NCI-H69 (cell line): ENCODE data around the gene CACNA1C.
A peak's percentile ranks its signal among the peaks of the same experiment; 100 is the strongest.

Experiments used
- DNase-seq: peaks from one replicate; lab custom pipeline; 2025; lab: John Stamatoyannopoulos, UW

Gene CACNA1C

DNA sequence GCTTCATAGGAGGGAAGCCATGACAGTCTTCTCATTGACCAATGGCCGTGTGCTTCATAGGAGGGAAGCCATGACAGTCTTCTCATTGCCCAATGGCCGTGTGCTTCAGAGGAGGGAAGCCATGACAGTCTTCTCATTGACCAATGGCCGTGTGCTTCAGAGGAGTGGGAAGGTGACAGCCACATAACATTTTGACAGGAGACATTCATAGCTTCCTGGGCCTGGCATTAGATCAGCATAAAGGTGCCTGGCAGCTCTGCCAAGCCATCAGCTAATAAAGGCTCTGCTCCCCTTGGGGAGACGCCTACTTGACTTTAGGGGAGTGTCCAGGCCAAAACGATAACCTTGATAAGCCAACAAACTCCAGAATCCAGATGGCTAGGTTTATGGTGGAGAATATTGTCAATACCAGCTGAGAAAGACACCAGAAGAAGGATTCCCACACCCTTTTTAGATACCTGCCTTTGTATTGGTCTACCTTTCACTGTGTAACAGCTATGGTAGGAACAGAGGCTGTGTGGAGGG is 468.0 kb downstream of the CACNA1C start:
- DNase-seq, result no peak

DNA sequence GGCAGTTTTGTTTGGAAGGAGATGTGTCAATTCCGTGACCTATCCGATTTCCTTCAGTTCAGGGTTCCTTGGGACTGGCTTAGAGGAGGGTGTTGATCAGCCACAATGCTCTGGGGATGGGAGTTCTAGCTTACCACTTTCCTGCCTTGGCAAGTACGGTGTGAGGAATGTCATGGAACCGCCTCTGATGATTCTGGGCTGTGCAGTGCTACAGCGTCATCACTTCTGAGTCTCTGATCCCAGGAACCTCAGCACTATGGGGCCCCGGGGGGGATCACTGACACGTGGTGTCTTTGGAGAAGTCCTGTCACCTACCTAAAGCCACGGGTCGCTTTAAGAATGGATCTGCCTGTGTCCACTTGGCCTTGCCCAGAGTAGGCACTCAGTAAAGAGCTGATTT is 470.5 kb downstream of the CACNA1C start:
- DNase-seq, result no peak

DNA sequence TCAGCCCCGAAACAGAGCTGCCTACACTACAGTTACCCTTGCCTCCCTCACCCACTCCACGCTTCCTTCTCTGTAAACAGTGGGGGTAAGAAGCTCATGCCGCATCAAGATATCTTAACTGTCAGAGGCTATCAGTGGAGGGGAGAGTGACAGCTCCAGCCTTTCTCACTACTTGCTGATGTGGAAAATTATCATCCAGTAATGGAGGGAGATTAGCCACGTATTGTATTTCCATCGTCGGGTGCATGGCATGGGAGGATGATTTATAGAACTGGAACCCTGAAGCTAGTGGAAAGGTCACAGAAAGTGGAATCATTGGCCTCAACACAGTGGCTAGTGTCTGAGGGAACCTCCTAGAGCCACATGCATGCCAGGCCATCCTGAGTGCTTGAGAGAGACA is 471.1 kb downstream of the CACNA1C start:
- DNase-seq, result no peak

DNA sequence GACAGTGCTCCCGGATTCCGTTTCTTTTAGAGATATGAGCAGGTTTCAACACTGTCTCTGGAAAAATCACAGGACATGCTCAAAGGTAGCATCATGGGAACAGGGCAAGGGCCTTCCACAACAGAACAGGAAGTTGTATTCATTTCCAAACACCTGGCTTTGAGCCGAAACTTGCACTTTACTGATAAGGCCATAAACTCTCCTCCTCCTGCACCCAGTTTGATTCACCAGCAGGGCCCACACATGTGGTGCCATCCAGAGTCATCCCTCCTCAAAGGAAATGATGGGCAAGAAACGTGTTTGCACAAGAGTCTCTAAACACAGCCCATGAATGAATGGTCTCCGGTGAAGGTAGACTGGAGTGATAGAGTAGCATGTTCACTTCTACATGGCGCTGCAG is 473.6 kb downstream of the CACNA1C start:
- no peak for DNase-seq

DNA sequence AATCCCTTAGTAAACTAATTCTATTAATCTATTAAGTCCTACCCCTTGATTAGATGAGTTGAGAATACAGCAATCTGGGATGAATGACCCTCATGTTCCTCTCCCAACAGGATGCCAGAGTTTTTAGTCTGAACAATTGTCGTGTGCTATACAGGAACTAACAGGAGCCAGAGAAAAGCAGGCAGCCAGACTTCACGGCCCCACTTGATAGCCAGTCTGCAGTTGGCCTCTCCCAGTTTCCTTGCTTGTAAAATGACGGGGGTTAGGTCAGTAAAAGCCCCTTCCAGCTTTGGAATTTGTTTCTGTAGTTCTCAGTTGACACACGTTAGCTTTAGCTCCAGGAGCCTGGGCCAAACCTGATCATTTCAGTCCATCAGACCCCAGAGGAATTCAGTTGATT is 475.2 kb downstream of the CACNA1C start:
- no peak for DNase-seq

DNA sequence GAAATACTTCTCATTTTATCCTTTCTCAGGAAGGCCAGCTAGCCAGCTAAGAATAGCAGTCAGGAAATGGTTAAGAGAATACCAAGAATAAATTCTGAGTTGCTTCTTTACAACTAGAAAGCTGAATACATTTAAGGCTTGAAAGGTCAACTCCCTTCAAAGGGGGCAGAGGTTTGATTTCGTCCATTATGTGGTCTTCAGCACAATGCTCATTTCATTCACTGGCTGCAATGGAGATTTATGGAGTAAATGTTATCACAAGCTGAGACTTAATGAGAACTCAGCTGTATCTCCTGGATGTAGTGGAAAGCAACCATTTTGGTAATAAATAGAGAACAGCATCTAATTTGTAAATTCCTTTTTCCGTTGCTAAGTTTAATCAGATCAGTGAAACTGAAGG is 477.0 kb downstream of the CACNA1C start:
- DNase-seq, result no peak

DNA sequence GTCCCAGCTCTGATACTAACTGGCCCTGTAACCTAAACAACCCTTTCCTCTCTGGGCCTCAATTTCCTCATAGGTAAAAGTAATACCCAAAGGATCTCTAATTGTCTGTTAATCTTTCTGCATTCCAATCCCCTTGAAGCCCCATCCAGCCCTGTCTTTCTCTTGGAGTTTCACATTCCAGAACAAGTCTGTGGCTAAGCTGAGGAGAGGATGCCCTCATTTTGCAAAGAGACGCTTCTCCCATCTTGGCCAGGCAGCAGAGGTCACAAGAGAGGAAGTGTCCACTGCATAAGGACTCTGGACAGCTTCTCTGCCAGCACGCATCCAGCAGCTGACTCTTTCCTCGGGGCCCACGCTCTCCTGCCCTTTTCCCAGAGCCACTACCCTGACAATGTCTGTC is 478.6 kb downstream of the CACNA1C start:
- no peak for DNase-seq

DNA sequence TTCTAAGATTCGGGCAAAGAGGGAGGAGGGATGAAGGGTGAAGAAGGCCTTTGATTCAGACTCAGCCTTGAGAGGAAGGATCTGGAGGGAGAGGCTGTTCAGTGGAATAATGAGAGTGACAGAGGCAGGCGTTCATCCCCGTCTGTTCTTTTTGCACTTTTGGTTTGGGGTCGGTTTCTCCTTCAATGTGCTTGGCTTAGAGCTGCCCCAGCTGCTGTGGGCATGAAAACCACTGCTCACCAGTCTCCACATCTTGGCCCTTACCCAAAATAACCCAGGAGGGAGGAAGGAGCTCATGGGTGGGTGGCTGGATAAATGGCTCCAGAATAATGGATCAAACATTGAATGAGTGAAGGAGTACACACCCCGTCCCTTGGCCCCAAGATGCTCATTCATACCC is 480.2 kb downstream of the CACNA1C start:
- DNase-seq, result no peak

DNA sequence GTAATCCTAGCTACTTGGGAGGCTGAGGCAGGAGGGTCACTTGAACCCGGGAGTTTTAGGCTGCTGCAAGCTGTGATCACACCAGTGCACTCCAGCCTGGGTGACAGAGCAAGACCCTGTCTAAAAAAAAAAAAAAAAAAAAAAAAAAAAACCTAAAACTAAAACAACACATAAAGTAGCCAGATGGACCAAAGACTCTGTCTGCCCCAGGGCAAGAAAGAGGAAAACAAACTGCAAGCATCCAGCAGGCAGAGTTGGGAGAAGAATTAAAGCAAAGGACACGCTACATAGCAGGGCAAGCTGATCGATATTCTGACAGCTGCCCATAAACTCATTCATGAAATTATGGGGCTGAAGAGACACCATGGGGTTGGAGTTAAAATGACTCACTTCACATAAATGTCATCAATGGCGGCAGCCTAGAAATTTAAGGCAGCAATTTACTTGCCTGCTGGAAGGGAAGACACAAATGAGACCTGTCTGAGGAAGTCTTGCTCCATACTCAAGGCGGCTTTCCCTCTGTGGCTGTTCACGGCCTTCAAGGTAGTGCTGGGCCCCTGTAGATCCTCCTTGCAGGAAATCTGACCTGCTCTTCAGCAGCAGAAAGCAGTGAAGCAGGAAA is 482.9 kb downstream of the CACNA1C start:
- no peak for DNase-seq

DNA sequence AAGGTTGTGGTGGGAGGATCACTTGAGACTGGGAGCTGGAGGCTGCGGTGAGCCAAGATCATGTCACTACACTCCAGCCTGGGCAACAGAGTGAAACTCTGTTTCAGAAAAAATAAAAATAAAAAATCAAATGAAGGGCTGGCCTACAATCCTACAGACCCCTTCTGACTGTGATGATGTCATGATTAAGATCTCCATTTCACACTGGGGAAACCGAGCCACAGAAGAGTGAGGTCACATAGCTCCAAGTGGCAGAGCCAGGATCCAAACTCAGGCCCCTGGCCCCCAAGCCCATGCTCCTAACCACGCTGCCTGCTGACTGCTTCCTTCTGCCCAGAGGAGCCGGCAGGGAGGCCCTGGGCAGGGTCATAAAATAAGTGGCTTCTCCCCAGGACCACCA is 483.9 kb downstream of the CACNA1C start:
- no peak for DNase-seq

DNA sequence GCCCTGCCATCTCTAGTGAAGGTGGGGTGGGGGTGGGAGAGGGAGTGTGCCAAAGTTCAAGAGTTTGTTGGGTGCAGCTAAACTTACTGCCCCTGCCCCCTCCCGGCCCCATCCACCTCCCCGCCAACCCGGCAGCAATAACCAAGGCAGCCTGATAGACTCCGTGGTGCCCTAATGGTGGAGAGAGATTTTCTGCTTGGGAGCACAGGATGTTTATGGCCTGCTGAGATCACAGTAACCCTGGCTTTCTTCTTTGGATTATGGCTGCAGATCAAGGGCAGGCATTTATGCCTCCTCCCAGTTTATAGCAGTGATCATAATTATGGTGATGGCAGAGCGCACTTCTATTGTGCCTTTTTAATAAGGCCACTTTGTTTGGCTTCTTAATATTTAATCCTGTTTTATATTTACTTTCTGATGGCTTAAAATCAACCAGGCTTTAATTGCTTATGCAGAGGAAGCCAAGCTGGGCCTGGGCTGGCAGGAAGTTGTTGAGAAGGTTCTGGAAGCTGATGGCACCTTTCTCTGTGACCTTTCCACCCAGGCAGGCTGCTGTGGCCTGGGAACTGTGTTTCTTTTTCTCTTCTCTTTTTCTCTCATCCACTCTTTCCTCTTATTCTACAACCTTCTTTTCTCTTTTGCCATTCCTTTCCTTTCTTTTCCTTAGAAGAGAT is 485.2 kb downstream of the CACNA1C start:
- DNase-seq, result no peak

DNA sequence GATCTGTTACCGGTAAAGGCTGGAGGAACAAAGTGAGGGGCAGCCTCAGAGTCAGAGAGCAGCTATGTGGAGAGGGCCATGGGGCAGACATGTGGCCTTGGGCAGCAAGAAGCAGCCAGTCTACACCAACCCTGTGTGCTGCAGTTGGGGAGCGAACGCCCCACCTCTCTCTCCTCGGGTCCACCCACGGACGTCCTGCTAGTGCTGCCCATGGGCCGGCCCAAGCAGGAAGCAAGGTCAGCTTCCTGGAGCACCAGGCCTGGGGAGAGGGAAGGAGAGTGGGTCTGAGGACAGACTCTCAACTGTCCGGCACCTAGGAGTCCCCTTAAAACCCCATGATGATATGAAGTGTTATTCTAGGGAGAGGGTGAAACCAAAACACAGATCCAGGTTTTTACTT is 487.2 kb downstream of the CACNA1C start:
- no peak for DNase-seq

DNA sequence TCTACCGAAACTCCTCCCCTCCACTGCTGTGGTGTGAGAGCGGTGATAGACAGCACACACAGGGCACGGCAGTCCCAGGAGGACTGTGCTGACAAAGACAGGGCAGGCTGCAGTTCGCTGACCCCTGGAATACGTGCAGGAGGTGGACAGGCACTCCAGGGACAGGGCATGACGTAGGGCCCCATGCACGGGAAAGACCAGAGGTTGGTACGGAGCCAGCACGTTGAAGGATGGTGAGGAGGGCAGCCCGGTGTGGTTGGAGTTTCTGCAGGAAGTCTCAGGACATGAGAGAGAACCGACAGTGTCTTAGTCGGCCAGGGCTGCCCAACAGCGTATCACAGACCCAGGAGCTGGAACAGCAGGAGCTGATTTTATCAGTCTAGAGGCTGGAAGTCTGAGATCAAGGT is 487.8 kb downstream of the CACNA1C start:
- no peak for DNase-seq

DNA sequence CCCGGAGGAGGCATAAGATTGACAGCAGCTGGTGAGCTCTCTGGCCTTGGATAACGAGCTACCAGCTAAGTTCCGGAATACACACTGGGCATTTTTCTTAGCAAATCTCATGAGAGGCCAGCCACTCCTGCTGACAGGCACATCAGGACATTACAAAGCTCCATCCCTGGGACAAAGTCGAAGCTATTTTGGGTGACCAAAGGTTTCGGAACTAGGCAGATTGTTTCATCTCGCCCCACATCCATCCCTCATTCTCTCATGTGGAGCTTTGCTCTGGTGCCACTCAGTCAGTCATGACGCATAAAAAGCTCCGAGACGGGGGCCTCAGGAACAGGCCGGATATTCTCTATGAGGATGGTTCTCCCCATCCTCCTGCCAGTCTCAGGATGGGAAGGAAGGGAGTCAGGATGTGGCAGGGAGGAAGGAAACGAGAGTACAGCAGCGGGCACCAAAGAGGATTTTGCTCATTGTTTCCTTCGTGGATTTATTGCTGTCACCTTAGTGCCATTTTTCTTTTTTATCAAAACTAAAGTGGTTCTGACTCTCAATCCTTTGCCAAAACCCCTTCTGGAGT is 488.9 kb downstream of the CACNA1C start:
- DNase-seq, result no peak

DNA sequence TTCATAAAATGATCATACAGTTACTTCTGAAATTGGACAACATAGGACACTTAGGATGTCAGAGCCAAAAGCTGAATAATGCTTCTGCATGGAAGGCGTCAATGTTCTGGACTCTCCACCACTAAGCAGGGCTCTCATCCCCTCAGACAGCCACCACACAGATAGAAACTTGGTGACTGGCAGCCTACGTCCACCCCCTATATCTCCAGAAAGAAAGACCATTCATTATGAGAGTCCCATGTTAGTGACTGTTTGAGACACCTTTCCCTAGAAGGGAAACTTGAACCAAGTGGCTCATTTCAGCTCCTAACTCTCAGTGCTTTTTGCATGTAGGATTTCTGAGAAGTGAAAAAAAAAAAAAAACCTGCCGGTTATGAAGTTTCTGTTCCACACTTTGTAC is 491.0 kb downstream of the CACNA1C start:
- no peak for DNase-seq

DNA sequence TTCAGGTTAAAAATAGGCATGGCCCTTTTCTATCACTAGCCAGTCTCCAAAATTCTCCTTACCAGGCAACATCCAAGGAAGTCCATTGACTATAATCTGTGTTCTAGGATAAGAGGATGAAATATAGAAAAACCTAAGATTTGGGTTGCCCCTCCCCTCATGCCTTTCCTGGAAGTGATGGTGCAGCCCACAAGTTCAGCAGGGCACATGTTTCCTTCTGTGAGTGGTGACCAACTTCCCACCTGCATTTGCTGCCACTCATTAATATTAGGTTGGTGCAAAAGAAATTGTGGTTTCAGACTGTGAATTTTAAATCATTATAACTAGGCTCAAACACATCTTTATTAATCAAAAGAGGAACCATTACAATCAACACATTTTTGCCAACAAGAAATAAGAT is 491.4 kb downstream of the CACNA1C start:
- DNase-seq, result no peak

DNA sequence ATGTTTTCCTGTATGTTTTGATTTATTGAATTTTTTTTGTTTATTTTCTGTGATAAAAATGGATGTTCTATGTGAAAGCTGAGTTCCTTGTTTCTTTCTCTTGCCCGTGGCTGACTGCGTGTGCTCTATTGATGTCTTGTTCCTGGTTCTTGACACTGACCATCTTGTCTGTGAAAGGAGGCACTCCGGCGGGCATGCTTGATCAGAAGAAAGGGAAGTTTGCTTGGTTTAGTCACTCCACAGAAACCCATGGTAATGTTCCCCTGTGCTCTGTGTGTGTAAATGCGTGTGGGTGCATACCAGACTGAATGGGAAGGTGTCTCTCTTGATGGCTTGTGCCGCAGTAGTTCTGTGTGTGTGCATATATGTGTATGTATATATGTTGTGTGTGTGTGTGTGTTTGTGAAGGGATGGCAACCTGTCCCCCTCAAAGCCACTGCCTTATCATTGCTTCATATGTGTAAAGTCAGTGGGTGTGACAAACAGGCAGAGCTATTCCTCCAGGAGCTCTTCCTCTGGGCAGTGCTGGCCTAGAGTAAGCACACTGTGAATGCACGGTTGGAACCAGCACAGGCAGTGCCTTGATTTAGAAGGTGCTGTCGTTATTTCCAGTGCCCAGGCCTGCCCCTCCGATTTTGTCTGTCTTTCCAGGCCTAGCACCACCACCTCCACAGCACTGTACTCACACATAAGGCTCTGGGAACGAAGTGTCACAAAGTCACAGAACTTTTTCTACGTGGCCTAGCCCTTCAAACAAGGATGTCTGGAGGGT is 494.7 kb downstream of the CACNA1C start:
- no peak for DNase-seq

DNA sequence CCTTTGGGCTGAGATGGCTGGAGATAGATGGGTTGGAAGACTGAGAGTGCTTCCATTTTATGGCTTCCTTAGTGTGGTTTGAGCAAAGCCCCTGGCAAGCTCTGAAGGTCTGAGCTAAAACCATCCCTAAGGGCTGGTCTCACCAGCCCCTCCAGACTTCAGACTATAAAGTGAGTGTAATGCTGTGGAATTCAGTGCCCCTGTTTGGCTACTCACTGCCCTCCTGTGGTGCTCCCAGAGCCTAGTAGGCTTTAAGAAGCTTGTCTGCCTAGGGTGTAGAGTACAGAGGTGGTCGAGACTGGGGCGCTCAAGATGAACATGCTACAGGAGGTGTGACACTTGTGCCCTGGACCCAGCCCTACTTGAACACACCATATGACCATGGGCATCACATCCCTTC is 495.3 kb downstream of the CACNA1C start:
- DNase-seq, result no peak

DNA sequence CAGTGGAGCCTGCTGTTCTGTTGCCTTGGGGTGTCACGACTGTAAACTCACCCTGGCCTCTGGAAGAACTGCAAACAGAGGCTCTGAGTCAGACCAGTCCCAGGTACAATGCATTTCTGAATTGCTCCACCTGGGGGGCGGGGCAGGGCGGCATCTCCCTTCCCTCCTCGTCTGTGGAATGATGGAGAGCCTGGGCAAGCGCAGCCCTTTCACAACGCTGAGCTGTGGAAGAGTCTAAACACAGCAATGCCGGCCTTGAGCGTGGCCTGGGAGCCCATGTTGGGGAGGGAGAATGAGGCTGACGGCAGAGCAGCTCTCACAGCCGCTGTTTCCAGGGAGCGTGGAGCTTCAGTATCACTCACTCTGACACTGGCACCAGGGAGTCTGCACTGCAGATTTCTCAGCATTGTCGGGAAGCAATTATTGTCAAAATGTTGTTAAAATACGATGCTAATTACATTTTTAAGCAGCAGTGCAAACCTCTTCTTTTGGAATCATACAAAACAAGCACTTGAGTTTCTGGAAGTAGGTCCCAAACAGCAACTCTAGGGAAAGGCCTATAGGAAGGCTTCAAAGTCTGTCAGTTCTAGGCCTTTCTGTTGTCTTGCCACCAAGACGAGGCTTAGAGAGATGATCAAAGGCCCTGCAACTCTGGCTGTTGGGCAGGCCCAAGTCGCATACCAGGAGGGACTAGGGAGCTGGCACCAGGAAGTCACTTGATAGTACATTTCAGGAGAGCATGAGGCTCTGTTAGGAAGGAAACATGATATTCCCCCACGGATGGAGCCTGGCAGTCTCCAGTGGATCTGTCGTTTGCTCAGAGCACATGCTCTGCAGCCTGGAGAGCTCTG is 498.0 kb downstream of the CACNA1C start:
- peak; percentile 70 for DNase-seq

DNA sequence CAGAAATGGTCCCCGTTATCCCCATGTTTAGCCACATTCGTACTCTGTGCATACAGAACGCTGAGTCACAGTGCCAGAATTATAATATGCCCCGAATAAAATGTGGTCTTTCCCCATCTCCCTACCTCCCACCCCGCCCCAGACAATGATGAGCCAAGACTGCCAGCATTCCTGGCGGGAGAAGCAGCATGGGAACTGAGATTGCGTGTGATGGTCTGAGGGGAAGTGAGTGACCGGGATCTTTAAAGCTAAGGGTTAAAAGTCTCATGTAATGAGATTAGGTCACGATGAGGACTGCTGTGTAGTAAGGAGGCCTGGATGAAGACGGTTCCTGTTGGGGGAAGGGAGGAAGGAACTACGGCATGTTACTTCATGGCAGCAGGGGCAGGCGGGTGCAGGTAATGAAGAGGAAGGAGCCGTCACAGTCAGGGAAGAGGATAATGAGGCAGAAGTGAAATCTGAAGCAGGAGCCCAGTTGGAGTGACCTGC is 498.7 kb downstream of the CACNA1C start:
- no peak for DNase-seq

DNA sequence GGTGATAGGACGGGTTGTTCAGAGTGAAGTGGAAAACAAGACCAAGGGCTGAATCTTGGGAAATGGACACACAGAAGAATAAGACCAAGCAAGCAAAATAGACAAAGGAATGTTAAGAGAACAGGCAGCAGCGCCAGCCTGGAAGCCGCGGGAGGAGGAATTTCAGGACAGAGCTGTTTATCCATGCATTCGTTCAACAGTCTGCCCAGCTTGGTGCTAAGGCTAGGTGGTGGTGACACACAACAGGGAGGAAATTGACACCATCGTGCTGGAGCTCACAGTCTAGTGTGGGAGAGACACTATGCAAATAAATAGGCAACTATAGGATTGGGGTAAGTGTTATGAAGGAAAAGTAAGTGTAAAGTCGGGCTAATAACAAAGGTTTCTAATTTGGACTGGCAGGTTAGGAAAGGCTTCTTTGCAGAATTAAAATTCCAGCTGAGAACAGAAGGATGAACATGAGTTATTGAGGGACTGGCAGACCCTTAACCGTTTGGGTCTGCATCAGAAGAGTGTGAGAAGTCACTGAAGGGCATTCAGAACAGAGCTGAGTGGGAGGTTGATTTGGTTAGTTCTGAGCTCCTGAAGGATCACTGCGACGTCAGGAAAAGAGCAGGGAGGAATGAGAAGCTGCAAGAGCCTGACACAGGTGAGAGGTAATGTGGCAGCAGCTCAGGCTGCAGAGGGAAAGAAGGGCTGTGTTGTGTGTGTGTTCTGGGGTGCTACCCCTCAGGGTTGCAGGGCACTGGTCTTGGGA is 499.4 kb downstream of the CACNA1C start:
- DNase-seq, result peak; percentile 22
